ENCODE measurements around the gene GGT6.
A peak's percentile ranks its signal among the peaks of the same experiment; 100 is the strongest.

Gene GGT6

GRCh38 chr17:4548721-4549531 is 11.5 kb downstream of the GGT6 start:
- no peak overlapping the region for H4K8ac ChIP-seq (ENCODE audit: low read depth, low read length)
- no peak overlapping the region for H3K56ac ChIP-seq (ENCODE audit: low read length)
- no peak overlapping the region for H3K9ac ChIP-seq (ENCODE audit: low read length)
- no peak overlapping the region for H2AK5ac ChIP-seq (ENCODE audit: low read length)
- no peak overlapping the region for H3K27ac ChIP-seq (ENCODE audit: low read depth, low read length)
- no peak overlapping the region for H3K18ac ChIP-seq (ENCODE audit: low read length)
- H3K4me2 ChIP-seq (ENCODE audit: low read length) = no peak overlapping the region
- no peaks in the 10 kb centered on the region for H3K4me1 ChIP-seq (ENCODE audit: control insufficient read depth, low read depth, low read length)
- peaks cover 34% of the 10 kb centered on the region for H3K36me3 ChIP-seq (ENCODE audit: control insufficient read depth, insufficient read depth, low read length)
- no peak overlapping the region for H3K23ac ChIP-seq (ENCODE audit: low read length)
- no peak overlapping the region for H3K4ac ChIP-seq (ENCODE audit: low read depth, low read length)
- WGBS (ENCODE audit: extremely low coverage, insufficient coverage, low lambda C conversion rate) = no CpG with 5 or more reads among the region's 24 CpGs
- no peak overlapping the region for H2BK15ac ChIP-seq (replicated peaks; ENCODE audit: low read depth)
- no peaks in the 10 kb centered on the region for H3K27me3 ChIP-seq (ENCODE audit: insufficient read depth, low read length, poor library complexity)
- H4K5ac ChIP-seq (ENCODE audit: low read length) = no peak overlapping the region
- H3K79me1 ChIP-seq (ENCODE audit: low read length) = peaks cover 17% of the 10 kb centered on the region
- no peak overlapping the region for H3K4me3 ChIP-seq (ENCODE audit: low read length)
- DNase-seq = peak; percentile 70
- H3K79me2 ChIP-seq (ENCODE audit: control insufficient read depth, insufficient read depth, low read length) = peaks cover 11% of the 10 kb centered on the region
- no peak overlapping the region for H2BK120ac ChIP-seq (ENCODE audit: low read depth, low read length)
- no peak overlapping the region for H2BK5ac ChIP-seq (ENCODE audit: low read length)

GRCh38 chr17:4548061-4548461 is 12.3 kb downstream of the GGT6 start:
- no peak overlapping the region for H2BK5ac ChIP-seq (ENCODE audit: low read length)
- H3K4ac ChIP-seq (ENCODE audit: low read depth, low read length) = no peak overlapping the region
- peaks cover 4% of the 10 kb centered on the region for H3K79me2 ChIP-seq (ENCODE audit: control insufficient read depth, insufficient read depth, low read length)
- H3K79me1 ChIP-seq (ENCODE audit: low read length) = peaks cover 12% of the 10 kb centered on the region
- no CpG with 5 or more reads among the region's 18 CpGs for WGBS (ENCODE audit: extremely low coverage, insufficient coverage, low lambda C conversion rate)
- H4K8ac ChIP-seq (ENCODE audit: low read depth, low read length) = no peak overlapping the region
- no peak overlapping the region for H3K4me3 ChIP-seq (ENCODE audit: low read length)
- H2AK5ac ChIP-seq (ENCODE audit: low read length) = no peak overlapping the region
- H3K27ac ChIP-seq (ENCODE audit: low read depth, low read length) = no peak overlapping the region
- H3K4me2 ChIP-seq (ENCODE audit: low read length) = no peak overlapping the region
- peaks cover 36% of the 10 kb centered on the region for H3K36me3 ChIP-seq (ENCODE audit: control insufficient read depth, insufficient read depth, low read length)
- H3K56ac ChIP-seq (ENCODE audit: low read length) = no peak overlapping the region
- H4K5ac ChIP-seq (ENCODE audit: low read length) = no peak overlapping the region
- H3K9ac ChIP-seq (ENCODE audit: low read length) = no peak overlapping the region
- H2BK15ac ChIP-seq (replicated peaks; ENCODE audit: low read depth) = no peak overlapping the region
- no peak overlapping the region for H2BK120ac ChIP-seq (ENCODE audit: low read depth, low read length)
- no peaks in the 10 kb centered on the region for H3K27me3 ChIP-seq (ENCODE audit: insufficient read depth, low read length, poor library complexity)
- H3K23ac ChIP-seq (ENCODE audit: low read length) = no peak overlapping the region
- H3K4me1 ChIP-seq (ENCODE audit: control insufficient read depth, low read depth, low read length) = no peaks in the 10 kb centered on the region
- DNase-seq = no peak
- H3K18ac ChIP-seq (ENCODE audit: low read length) = no peak overlapping the region

GRCh38 chr17:4547118-4547906 is 13.1 kb downstream of the GGT6 start:
- H3K27ac ChIP-seq (ENCODE audit: low read depth, low read length) = no peak overlapping the region
- H3K4me2 ChIP-seq (ENCODE audit: low read length) = no peak overlapping the region
- H3K79me2 ChIP-seq (ENCODE audit: control insufficient read depth, insufficient read depth, low read length) = peaks cover 2% of the 10 kb centered on the region
- peaks cover 38% of the 10 kb centered on the region for H3K36me3 ChIP-seq (ENCODE audit: control insufficient read depth, insufficient read depth, low read length)
- no peak for DNase-seq
- no peak overlapping the region for H3K9ac ChIP-seq (ENCODE audit: low read length)
- H4K5ac ChIP-seq (ENCODE audit: low read length) = no peak overlapping the region
- no peak overlapping the region for H3K4me3 ChIP-seq (ENCODE audit: low read length)
- H2BK120ac ChIP-seq (ENCODE audit: low read depth, low read length) = no peak overlapping the region
- no CpG with 5 or more reads among the region's 17 CpGs for WGBS (ENCODE audit: extremely low coverage, insufficient coverage, low lambda C conversion rate)
- H3K23ac ChIP-seq (ENCODE audit: low read length) = no peak overlapping the region
- no peaks in the 10 kb centered on the region for H3K27me3 ChIP-seq (ENCODE audit: insufficient read depth, low read length, poor library complexity)
- peaks cover 10% of the 10 kb centered on the region for H3K79me1 ChIP-seq (ENCODE audit: low read length)
- H3K4me1 ChIP-seq (ENCODE audit: control insufficient read depth, low read depth, low read length) = no peaks in the 10 kb centered on the region
- no peak overlapping the region for H2BK15ac ChIP-seq (replicated peaks; ENCODE audit: low read depth)
- no peak overlapping the region for H4K8ac ChIP-seq (ENCODE audit: low read depth, low read length)
- H2AK5ac ChIP-seq (ENCODE audit: low read length) = no peak overlapping the region
- no peak overlapping the region for H3K56ac ChIP-seq (ENCODE audit: low read length)
- no peak overlapping the region for H2BK5ac ChIP-seq (ENCODE audit: low read length)
- no peak overlapping the region for H3K18ac ChIP-seq (ENCODE audit: low read length)
- no peak overlapping the region for H3K4ac ChIP-seq (ENCODE audit: low read depth, low read length)

GRCh38 chr17:4545217-4545951 is 15.0 kb downstream of the GGT6 start:
- no peaks in the 10 kb centered on the region for H3K4me1 ChIP-seq (ENCODE audit: control insufficient read depth, low read depth, low read length)
- no peak overlapping the region for H3K4me2 ChIP-seq (ENCODE audit: low read length)
- H3K56ac ChIP-seq (ENCODE audit: low read length) = no peak overlapping the region
- WGBS (ENCODE audit: extremely low coverage, insufficient coverage, low lambda C conversion rate) = no CpG with 5 or more reads among the region's 32 CpGs
- H3K18ac ChIP-seq (ENCODE audit: low read length) = no peak overlapping the region
- no peak overlapping the region for H3K9ac ChIP-seq (ENCODE audit: low read length)
- DNase-seq = no peak
- no peak overlapping the region for H2BK5ac ChIP-seq (ENCODE audit: low read length)
- no peak overlapping the region for H3K4me3 ChIP-seq (ENCODE audit: low read length)
- H2BK120ac ChIP-seq (ENCODE audit: low read depth, low read length) = no peak overlapping the region
- peaks cover 5% of the 10 kb centered on the region for H3K79me1 ChIP-seq (ENCODE audit: low read length)
- H2AK5ac ChIP-seq (ENCODE audit: low read length) = no peak overlapping the region
- H3K23ac ChIP-seq (ENCODE audit: low read length) = no peak overlapping the region
- no peak overlapping the region for H4K5ac ChIP-seq (ENCODE audit: low read length)
- H3K27me3 ChIP-seq (ENCODE audit: insufficient read depth, low read length, poor library complexity) = no peaks in the 10 kb centered on the region
- peaks cover under 1% of the 10 kb centered on the region for H3K79me2 ChIP-seq (ENCODE audit: control insufficient read depth, insufficient read depth, low read length)
- no peak overlapping the region for H3K27ac ChIP-seq (ENCODE audit: low read depth, low read length)
- no peak overlapping the region for H2BK15ac ChIP-seq (replicated peaks; ENCODE audit: low read depth)
- H4K8ac ChIP-seq (ENCODE audit: low read depth, low read length) = no peak overlapping the region
- H3K36me3 ChIP-seq (ENCODE audit: control insufficient read depth, insufficient read depth, low read length) = peaks cover 32% of the 10 kb centered on the region
- H3K4ac ChIP-seq (ENCODE audit: low read depth, low read length) = no peak overlapping the region

- Histone ChIP-seq H3K18ac (ENCODE audit: low read length) (no peak overlapping the region), H3K27ac (ENCODE audit: low read depth, low read length) (no peak overlapping the region), H2BK120ac (ENCODE audit: low read depth, low read length) (no peak overlapping the region), H3K79me1 (ENCODE audit: low read length) (peaks cover 4% of the 10 kb centered on the region), H3K56ac (ENCODE audit: low read length) (no peak overlapping the region), H3K4me3 (ENCODE audit: low read length) (no peak overlapping the region), H3K4ac (ENCODE audit: low read depth, low read length) (no peak overlapping the region), H3K23ac (ENCODE audit: low read length) (no peak overlapping the region), H3K36me3 (ENCODE audit: control insufficient read depth, insufficient read depth, low read length) (peaks cover 31% of the 10 kb centered on the region), H4K5ac (ENCODE audit: low read length) (no peak overlapping the region), H2BK5ac (ENCODE audit: low read length) (no peak overlapping the region), H3K4me1 (ENCODE audit: control insufficient read depth, low read depth, low read length) (no peaks in the 10 kb centered on the region), H2BK15ac (replicated peaks; ENCODE audit: low read depth) (no peak overlapping the region), H2AK5ac (ENCODE audit: low read length) (no peak overlapping the region), H3K27me3 (ENCODE audit: insufficient read depth, low read length, poor library complexity) (no peaks in the 10 kb centered on the region), H4K8ac (ENCODE audit: low read depth, low read length) (no peak overlapping the region), H3K4me2 (ENCODE audit: low read length) (no peak overlapping the region), H3K9ac (ENCODE audit: low read length) (no peak overlapping the region), H3K79me2 (ENCODE audit: control insufficient read depth, insufficient read depth, low read length) (no peaks in the 10 kb centered on the region)
- DNase-seq = no peak
- no CpG with 5 or more reads among the region's 18 CpGs for WGBS (ENCODE audit: extremely low coverage, insufficient coverage, low lambda C conversion rate)
These were observed 15.5 kb downstream of the GGT6 start for GRCh38 chr17:4544951-4545216.
